ENCODE data around the gene ITPRID1. TPM values are rescaled to one million over a fixed set of nuclear protein-coding genes. Genes with fewer than 3 reads are reported as not detected.

ITPRID1 gene
- polyA plus RNA-seq, 1 experiment: not detected

- ChIA-PET CTCF (no interaction called here), POLR2A (no interaction called here)
- H3K9me3 ChIP-seq (ENCODE audit: control insufficient read depth, insufficient read depth, low read length): peaks cover 3% of the 10 kb centered on the region
- H3K27me3 ChIP-seq (ENCODE audit: control insufficient read depth, insufficient read depth, low read length): no peaks in the 10 kb centered on the region
- DNase-seq (ENCODE audit: low read depth, low spot score): no peak
- no peak overlapping the region for H3K27ac ChIP-seq (ENCODE audit: low read depth, low read length)
- no peak overlapping the region for H3K4me3 ChIP-seq (ENCODE audit: low read depth, low read length)
- no peak for TF ChIP-seq CTCF (IDR thresholded peaks at IDR 0.05; ENCODE audit: low read depth, low read length)
Observed at GRCh38 chr7:31642681-31643115, 128.8 kb downstream of the ITPRID1 start.

DNA sequence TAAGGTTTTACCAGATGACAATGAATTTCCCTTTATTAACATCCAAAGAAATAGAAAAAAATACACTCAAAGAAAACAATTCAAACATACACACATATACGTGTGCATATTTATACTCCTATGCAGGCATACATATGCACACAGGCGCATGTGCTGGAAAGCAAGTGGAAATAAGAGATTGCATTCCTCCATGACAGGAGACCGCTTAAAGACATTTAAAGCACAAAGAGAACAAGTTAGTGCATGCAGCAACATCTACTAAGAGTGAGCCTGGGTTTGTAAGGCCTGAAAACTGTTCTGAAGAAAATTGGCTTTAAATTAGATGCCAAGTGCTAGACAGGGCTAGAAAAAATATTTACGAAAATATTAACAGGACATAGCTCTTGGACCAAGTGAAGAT lies 133.1 kb downstream of the ITPRID1 start:
- Histone ChIP-seq H3K27me3 (ENCODE audit: control insufficient read depth, insufficient read depth, low read length) (no peaks in the 10 kb centered on the region), H3K9me3 (ENCODE audit: control insufficient read depth, insufficient read depth, low read length) (peaks cover 3% of the 10 kb centered on the region; the same call in 1 of the 2 replicates), H3K27ac (ENCODE audit: low read depth, low read length) (no peak overlapping the region), H3K4me3 (ENCODE audit: low read depth, low read length) (no peak overlapping the region)
- ChIA-PET CTCF (interaction anchor here (0.6 kb wide), 1 partner anchor 88 kb away, joined by 3 read pairs; no protein-coding TSS in a partner anchor), POLR2A (no interaction called here)
- no peak for DNase-seq (ENCODE audit: low read depth, low spot score)
- TF ChIP-seq CTCF (IDR thresholded peaks at IDR 0.05; ENCODE audit: low read depth, low read length): no peak

DNA sequence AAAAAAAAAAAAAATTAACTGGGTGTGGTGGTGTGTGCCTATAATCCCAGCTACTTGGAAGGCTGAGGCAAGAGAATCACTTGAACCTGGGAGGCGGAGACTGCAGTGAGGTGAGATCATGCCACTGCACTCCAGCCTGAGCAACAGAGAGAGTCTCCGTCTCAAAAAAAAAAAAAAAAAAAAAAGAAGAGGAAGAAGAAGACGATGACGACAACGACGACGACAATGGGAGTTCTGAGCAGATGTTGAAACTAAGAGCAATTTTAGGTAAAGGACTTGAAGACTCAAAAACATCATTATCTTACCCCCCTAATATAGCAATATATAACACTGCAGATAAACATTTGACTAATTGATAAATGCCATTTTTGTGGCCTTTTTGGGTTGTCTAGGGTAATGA lies 133.6 kb downstream of the ITPRID1 start:
- H3K27me3 ChIP-seq (ENCODE audit: control insufficient read depth, insufficient read depth, low read length): no peaks in the 10 kb centered on the region
- H3K4me3 ChIP-seq (ENCODE audit: low read depth, low read length): no peak overlapping the region
- DNase-seq (ENCODE audit: low read depth, low spot score): no peak
- CTCF ChIA-PET: no interaction called here
- H3K27ac ChIP-seq (ENCODE audit: low read depth, low read length): no peak overlapping the region
- POLR2A ChIA-PET: no interaction called here
- no peak for TF ChIP-seq CTCF (IDR thresholded peaks at IDR 0.05; ENCODE audit: low read depth, low read length)
- no peaks in the 10 kb centered on the region for H3K9me3 ChIP-seq (ENCODE audit: control insufficient read depth, insufficient read depth, low read length)

- ChIA-PET POLR2A (no interaction called here), CTCF (interaction anchor here (1.0 to 1.4 kb wide), 3 partner anchors 86 to 561 kb away, joined by 3 to 4 read pairs (median 4); no protein-coding TSS in a partner anchor)
- Histone ChIP-seq H3K4me3 (ENCODE audit: low read depth, low read length) (no peak overlapping the region), H3K9me3 (ENCODE audit: control insufficient read depth, insufficient read depth, low read length) (no peaks in the 10 kb centered on the region), H3K27me3 (ENCODE audit: control insufficient read depth, insufficient read depth, low read length) (no peaks in the 10 kb centered on the region), H3K27ac (ENCODE audit: low read depth, low read length) (no peak overlapping the region)
- 0 out of 2 replicates have a peak, but pooled peaks have one; percentile 13 for TF ChIP-seq CTCF (IDR thresholded peaks at IDR 0.05; ENCODE audit: low read depth, low read length)
- no peak for DNase-seq (ENCODE audit: low read depth, low spot score)
Observed at GRCh38 chr7:31648288-31648687, 134.4 kb downstream of the ITPRID1 start.

GRCh38 chr7:31648880-31649279 lies 135.0 kb downstream of the ITPRID1 start:
- CTCF ChIA-PET: interaction anchor here (1.0 to 1.4 kb wide), 3 partner anchors 86 to 561 kb away, joined by 3 to 4 read pairs (median 4); no protein-coding TSS in a partner anchor
- POLR2A ChIA-PET: no interaction called here
- no peaks in the 10 kb centered on the region for H3K9me3 ChIP-seq (ENCODE audit: control insufficient read depth, insufficient read depth, low read length)

More at GRCh38 chr7:31648880-31649279, 135.0 kb downstream of the ITPRID1 start:
- no peak for DNase-seq (ENCODE audit: low read depth, low spot score)
- Histone ChIP-seq H3K27me3 (ENCODE audit: control insufficient read depth, insufficient read depth, low read length) (no peaks in the 10 kb centered on the region), H3K27ac (ENCODE audit: low read depth, low read length) (no peak overlapping the region), H3K4me3 (ENCODE audit: low read depth, low read length) (no peak overlapping the region)
- TF ChIP-seq CTCF (IDR thresholded peaks at IDR 0.05; ENCODE audit: low read depth, low read length): no peak

Measured in AG04450 (cell line).